ENCODE measurements around the gene DNAJC10. TPM values are rescaled to one million over a fixed set of nuclear protein-coding genes. Genes with fewer than 3 reads are reported as not detected.

DNAJC10 gene
- total and polyA plus RNA-seq, 2 donors (not counting 3 experiments of a cell fraction or from before 2014, with no cell fraction given) = 45.1 to 201 TPM

DNA sequence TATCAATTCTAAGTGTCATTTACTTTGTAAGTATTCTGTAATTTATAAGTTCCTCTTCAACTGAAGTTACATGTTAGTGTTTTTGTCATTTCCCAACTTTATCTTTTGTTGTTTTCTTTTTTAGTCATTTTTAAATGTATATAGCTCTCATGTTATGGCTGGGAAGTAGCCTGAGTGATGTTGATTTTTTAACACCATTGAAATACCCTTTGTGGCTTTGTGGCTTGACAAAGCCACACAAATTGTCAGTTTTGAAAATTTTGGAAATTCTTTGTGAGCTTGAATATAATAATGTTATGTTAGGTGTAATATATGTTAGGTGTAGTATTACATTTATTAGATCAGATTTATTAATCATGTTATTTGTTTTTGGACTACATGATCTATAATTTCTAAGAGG is 16.7 kb downstream of the DNAJC10 start:
- FAIRE-seq (no peak), DNase-seq (ENCODE audit: low read depth, low spot score) (no peak)
- Histone ChIP-seq H2AFZ (ENCODE audit: low read depth, low read length) (no peak overlapping the region), H3K27ac (ENCODE audit: insufficient read depth, low read depth, low read length) (no peak overlapping the region), H4K20me1 (replicated peaks; ENCODE audit: control insufficient read depth, extremely low read depth, insufficient read depth, low read length) (no peaks in the 10 kb centered on the region), H3K36me3 (ENCODE audit: control insufficient read depth in 2 of 2, extremely low read depth in 1 of 2, insufficient read depth in 2 of 2, low read length in 2 of 2) (peaks cover 2 to 23% of the 10 kb centered on the region in 2 experiments), H3K79me2 (ENCODE audit: control insufficient read depth, insufficient read depth, low read length) (peaks cover 2% of the 10 kb centered on the region), H3K4me3 (replicated peaks in 1 of 3; ENCODE audit: insufficient read depth in 1 of 3, low read depth in 1 of 3, low read length in 3 of 3) (no peak overlapping the region), H3K9me1 (replicated peaks; ENCODE audit: control insufficient read depth, extremely low read depth, insufficient read depth, low read length) (no peaks in the 10 kb centered on the region), H3K4me1 (ENCODE audit: control insufficient read depth, extremely low read depth, insufficient read depth, low read length) (no peaks in the 10 kb centered on the region), H3K9ac (replicated peaks; ENCODE audit: extremely low read depth, insufficient read depth, low read length) (no peak overlapping the region), H3K27me3 (ENCODE audit: control insufficient read depth in 2 of 2, insufficient read depth in 2 of 2, low read length in 2 of 2) (no peaks in the 10 kb centered on the region), H3K9me3 (replicated peaks; ENCODE audit: control insufficient read depth, insufficient read depth, low read length) (no peaks in the 10 kb centered on the region), H3K4me2 (ENCODE audit: insufficient read depth, low read length) (no peak overlapping the region)
- BruUV-seq (replicated peaks) = no TSS peak
- intact Hi-C loops (cut with micrococcal nuclease) = no loop called here
- dilution Hi-C loops (cut with MboI; ENCODE audit: extremely low pct_ligation_motif_present, low sequenced_read_pairs) = no loop called here
- ChIA-PET CTCF (no interaction called here), POLR2A (no interaction called here)
- TF ChIP-seq, protein P1, sequence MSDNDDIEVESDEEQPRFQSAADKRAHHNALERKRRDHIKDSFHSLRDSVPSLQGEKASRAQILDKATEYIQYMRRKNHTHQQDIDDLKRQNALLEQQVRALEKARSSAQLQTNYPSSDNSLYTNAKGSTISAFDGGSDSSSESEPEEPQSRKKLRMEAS (IDR thresholded peaks at IDR 0.05; ENCODE audit: insufficient read depth, insufficient read length) = no peak
- TF ChIP-seq JUN (IDR thresholded peaks at IDR 0.05; ENCODE audit: borderline replicate concordance, insufficient read depth, insufficient read length, low read depth) (no peak), POLR2AphosphoS5 (IDR thresholded peaks at IDR 0.05; ENCODE audit: insufficient read depth, low read depth, low read length) (no peak), EZH2 (IDR thresholded peaks at IDR 0.05; ENCODE audit: borderline replicate concordance, low read depth, low read length, severe bottlenecking) (no peak), GATA2 (IDR thresholded peaks at IDR 0.05; ENCODE audit: insufficient read depth, insufficient read length, low read depth, low read length) (no peak), MYC (IDR thresholded peaks at IDR 0.05; ENCODE audit: low read depth, low read length) (no peak), FOS (IDR thresholded peaks at IDR 0.05; ENCODE audit: borderline replicate concordance, insufficient read depth, low read length) (no peak), POLR2A (IDR thresholded peaks at IDR 0.05; ENCODE audit: low read depth, low read length) (no peak)
- TF ChIP-seq, protein P2, sequence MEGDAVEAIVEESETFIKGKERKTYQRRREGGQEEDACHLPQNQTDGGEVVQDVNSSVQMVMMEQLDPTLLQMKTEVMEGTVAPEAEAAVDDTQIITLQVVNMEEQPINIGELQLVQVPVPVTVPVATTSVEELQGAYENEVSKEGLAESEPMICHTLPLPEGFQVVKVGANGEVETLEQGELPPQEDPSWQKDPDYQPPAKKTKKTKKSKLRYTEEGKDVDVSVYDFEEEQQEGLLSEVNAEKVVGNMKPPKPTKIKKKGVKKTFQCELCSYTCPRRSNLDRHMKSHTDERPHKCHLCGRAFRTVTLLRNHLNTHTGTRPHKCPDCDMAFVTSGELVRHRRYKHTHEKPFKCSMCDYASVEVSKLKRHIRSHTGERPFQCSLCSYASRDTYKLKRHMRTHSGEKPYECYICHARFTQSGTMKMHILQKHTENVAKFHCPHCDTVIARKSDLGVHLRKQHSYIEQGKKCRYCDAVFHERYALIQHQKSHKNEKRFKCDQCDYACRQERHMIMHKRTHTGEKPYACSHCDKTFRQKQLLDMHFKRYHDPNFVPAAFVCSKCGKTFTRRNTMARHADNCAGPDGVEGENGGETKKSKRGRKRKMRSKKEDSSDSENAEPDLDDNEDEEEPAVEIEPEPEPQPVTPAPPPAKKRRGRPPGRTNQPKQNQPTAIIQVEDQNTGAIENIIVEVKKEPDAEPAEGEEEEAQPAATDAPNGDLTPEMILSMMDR (IDR thresholded peaks at IDR 0.05; ENCODE audit: extremely low read depth in 1 of 2, insufficient read depth in 1 of 2, low read depth in 1 of 2, low read length in 2 of 2) = no peak
